Osteoblast (primary cell): Measurements from ENCODE around the gene TNIK. TPM values are rescaled to one million over a fixed set of nuclear protein-coding genes. Genes with fewer than 3 reads are reported as not detected.

Experiments
- DNase-seq: peaks from one replicate; pipeline ENCODE4 v3.0.0; 2011; ENCODE audit warnings: low spot score, mixed read lengths; ENCODE audit not compliant: insufficient read length; ENCODE audit errors: missing footprints
- H2AFZ ChIP-seq: 2 replicates; pipeline ENCODE4 v1.6.0; 2011; ENCODE audit warnings: mild to moderate bottlenecking, low read length
- H3K27ac ChIP-seq: 2 replicates; pipeline ENCODE4 v1.5.1; 2011; ENCODE audit warnings: mild to moderate bottlenecking, low read depth, low read length, moderate library complexity
- H3K27me3 ChIP-seq: 2 replicates; pipeline ENCODE4 v1.6.0; 2012; ENCODE audit warnings: mild to moderate bottlenecking, control low read depth, inconsistent platforms, low read length, moderate library complexity; ENCODE audit not compliant: insufficient read depth
- H3K36me3 ChIP-seq: 2 replicates; pipeline ENCODE4 v1.5.1; 2011; ENCODE audit warnings: mild to moderate bottlenecking, low read length, control low read depth, moderate library complexity; ENCODE audit not compliant: insufficient read depth
- H3K4me1 ChIP-seq: 2 replicates; pipeline ENCODE4 v1.5.1; 2011; ENCODE audit warnings: mild to moderate bottlenecking, low read length, control low read depth, moderate library complexity; ENCODE audit not compliant: insufficient read depth
- H3K4me2 ChIP-seq: 2 replicates; pipeline ENCODE4 v1.6.0; 2011; ENCODE audit warnings: mild to moderate bottlenecking, low read length; ENCODE audit not compliant: insufficient read depth
- H3K4me3 ChIP-seq: fragments of 200-600 bp; sonication (generic); 3 replicates; pipeline ENCODE4 v1.5.1; 2012; ENCODE audit warnings: mild to moderate bottlenecking, low read length, inconsistent platforms; ENCODE audit not compliant: insufficient read depth
- H3K79me2 ChIP-seq: 2 replicates; pipeline ENCODE4 v1.6.0; 2012; ENCODE audit warnings: mild to moderate bottlenecking, low read length, control low read depth, inconsistent platforms; ENCODE audit not compliant: insufficient read depth
- H3K9me3 ChIP-seq: 2 replicates; pipeline ENCODE4 v1.5.1; 2011; ENCODE audit warnings: low read depth, low read length, control low read depth
- H4K20me1 ChIP-seq: 2 replicates; pipeline ENCODE4 v1.6.0; 2012; ENCODE audit warnings: mild to moderate bottlenecking, low read length, control low read depth; ENCODE audit not compliant: insufficient read depth
- total RNA-seq: library from RNA; depleted of rRNA; stranded (reverse); fragments of >200 nt; gene quantifications from 2 replicates; pipeline ENCODE4 v1.2.3, GENCODE V29; 2012
- TF ChIP-seq, protein P1 (sequence below): IDR thresholded peaks from 2 replicates; pipeline ENCODE4 v1.5.1; 2011; ENCODE audit warnings: mild to moderate bottlenecking, low read depth, low read length, moderate library complexity; ENCODE audit errors: extremely low read depth

TNIK gene
- total RNA-seq, 1 donor = 7.6 TPM

DNA sequence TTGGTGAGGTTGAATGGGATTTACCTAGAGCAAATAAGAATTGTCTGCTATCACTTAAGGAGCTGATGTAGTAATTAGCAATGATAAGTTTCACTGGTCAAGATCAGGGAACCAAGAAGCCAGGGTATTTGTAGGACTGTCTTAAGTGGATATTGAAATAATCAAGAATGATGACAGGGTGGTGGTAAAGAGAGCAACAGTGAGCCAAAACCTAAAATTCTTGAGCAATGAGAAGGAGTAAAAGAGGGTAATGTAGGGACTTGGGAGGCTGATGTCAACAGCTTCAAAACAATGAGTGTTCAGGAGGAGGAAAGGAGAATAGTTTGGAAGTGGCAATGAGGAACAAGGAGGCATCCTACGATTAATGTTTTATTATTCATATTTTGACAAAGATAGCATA is 402.1 kb downstream of the TNIK start:
- TF ChIP-seq, protein P1, sequence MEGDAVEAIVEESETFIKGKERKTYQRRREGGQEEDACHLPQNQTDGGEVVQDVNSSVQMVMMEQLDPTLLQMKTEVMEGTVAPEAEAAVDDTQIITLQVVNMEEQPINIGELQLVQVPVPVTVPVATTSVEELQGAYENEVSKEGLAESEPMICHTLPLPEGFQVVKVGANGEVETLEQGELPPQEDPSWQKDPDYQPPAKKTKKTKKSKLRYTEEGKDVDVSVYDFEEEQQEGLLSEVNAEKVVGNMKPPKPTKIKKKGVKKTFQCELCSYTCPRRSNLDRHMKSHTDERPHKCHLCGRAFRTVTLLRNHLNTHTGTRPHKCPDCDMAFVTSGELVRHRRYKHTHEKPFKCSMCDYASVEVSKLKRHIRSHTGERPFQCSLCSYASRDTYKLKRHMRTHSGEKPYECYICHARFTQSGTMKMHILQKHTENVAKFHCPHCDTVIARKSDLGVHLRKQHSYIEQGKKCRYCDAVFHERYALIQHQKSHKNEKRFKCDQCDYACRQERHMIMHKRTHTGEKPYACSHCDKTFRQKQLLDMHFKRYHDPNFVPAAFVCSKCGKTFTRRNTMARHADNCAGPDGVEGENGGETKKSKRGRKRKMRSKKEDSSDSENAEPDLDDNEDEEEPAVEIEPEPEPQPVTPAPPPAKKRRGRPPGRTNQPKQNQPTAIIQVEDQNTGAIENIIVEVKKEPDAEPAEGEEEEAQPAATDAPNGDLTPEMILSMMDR = no peak
- Histone ChIP-seq H3K4me3 (no peak overlapping the region), H3K4me2 (no peak overlapping the region), H3K27ac (no peak overlapping the region), H3K79me2 (no peaks in the 10 kb centered on the region), H3K4me1 (peaks cover 32% of the 10 kb centered on the region), H4K20me1 (no peaks in the 10 kb centered on the region), H3K27me3 (peaks cover 12% of the 10 kb centered on the region), H2AFZ (no peak overlapping the region), H3K9me3 (no peaks in the 10 kb centered on the region), H3K36me3 (no peaks in the 10 kb centered on the region)
- no peak for DNase-seq

DNA sequence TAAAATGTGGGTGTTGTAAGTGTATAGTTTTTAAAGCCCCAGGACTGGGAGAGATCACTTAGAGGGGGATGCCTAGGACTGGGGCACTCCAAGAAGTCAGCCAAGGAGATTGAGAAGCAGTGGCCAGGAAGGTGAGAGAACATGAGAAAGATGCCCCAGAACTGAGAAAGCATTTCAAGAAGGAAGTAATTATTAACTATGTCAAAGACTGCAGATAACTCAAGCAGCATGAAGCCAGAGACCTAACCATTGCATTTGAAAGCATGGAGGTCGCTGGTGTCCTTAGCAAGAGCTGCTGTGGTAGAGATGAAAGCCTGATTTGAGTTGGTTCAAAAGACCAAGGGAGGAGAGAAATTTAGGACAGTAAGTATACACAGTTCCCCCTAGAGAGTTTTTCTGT is 403.1 kb downstream of the TNIK start:
- TF ChIP-seq, protein P1 = no peak
- H3K27me3 ChIP-seq = peaks cover 11% of the 10 kb centered on the region
- H3K4me3 ChIP-seq = no peak overlapping the region
- no peaks in the 10 kb centered on the region for H4K20me1 ChIP-seq
- no peak overlapping the region for H3K27ac ChIP-seq
- H3K79me2 ChIP-seq = no peaks in the 10 kb centered on the region
- no peak for DNase-seq
- H3K36me3 ChIP-seq = no peaks in the 10 kb centered on the region
- no peak overlapping the region for H2AFZ ChIP-seq
- H3K4me2 ChIP-seq = no peak overlapping the region
- H3K4me1 ChIP-seq = peaks cover 32% of the 10 kb centered on the region
- H3K9me3 ChIP-seq = no peaks in the 10 kb centered on the region

DNA sequence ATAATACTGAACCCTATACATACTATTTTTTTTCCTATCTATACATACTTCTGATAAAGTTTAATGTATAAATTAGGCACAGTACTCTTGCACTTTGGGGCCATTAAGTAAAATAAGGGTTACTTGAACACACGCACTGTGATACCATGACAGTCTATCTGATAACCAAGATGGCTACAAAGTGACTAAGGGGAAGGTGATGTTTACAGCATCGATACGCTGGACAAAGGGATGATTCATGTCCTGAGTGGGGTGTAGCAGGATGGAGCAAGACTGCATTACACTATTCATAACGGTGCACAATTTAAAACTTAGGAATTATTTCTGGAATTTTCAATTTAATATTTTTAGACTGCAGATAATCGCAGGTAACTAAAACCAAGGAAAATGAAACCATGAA is 403.7 kb downstream of the TNIK start:
- no peak overlapping the region for H3K4me3 ChIP-seq
- no peak for DNase-seq
- H3K9me3 ChIP-seq = no peaks in the 10 kb centered on the region
- no peaks in the 10 kb centered on the region for H3K36me3 ChIP-seq
- H2AFZ ChIP-seq = no peak overlapping the region
- peaks cover 32% of the 10 kb centered on the region for H3K4me1 ChIP-seq
- H4K20me1 ChIP-seq = no peaks in the 10 kb centered on the region
- H3K27ac ChIP-seq = peak overlapping the region; percentile 7
- H3K4me2 ChIP-seq = no peak overlapping the region
- no peaks in the 10 kb centered on the region for H3K79me2 ChIP-seq
- TF ChIP-seq, protein P1 = no peak
- peaks cover 5% of the 10 kb centered on the region for H3K27me3 ChIP-seq

DNA sequence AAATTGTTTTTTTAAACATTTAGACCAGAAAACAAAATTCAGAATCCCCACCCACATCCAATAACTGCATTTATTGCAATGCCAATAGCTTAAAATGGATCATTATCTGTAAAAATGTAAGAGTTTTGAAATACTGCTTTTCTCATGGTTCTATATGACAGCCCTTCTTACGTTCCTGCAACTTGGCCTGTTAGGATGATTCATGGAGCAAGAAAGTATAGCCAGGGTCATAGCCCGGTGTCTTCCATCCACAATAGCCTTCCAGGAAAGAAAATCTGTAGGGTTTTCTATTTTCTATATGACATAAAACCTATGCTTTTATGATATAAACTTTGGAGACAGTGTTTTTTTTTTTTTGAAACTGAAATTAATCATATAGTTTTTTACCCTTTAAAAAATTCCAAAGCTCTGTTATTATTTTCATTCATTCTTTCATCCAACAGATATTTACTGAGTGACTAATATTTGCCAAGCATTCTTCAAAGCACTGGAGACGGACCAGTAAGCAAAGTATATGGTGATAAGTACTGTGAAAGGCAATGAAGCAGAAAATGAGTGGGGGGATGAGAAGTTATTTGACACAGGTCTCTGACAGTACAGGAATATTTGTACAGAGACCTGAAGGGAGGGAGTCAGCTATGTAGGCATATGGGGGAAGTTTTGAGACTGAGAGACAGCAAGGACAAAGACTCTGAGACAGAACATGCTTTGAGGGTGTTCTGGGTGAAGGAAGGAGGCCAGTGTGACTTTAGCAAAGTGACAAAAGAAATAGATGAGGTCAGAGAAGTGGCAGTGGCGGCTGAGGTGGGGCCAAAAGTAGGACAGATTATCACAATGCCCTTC is 404.6 kb downstream of the TNIK start:
- H3K4me3 ChIP-seq = no peak overlapping the region
- TF ChIP-seq, protein P1 = no peak
- H3K36me3 ChIP-seq = no peaks in the 10 kb centered on the region
- peak overlapping the region; percentile 7 for H3K27ac ChIP-seq
- H2AFZ ChIP-seq = no peak overlapping the region
- peaks cover 32% of the 10 kb centered on the region for H3K4me1 ChIP-seq
- no peaks in the 10 kb centered on the region for H4K20me1 ChIP-seq
- H3K9me3 ChIP-seq = no peaks in the 10 kb centered on the region
- peaks cover 5% of the 10 kb centered on the region for H3K27me3 ChIP-seq
- peak overlapping the region; percentile 24 for H3K4me2 ChIP-seq
- H3K79me2 ChIP-seq = no peaks in the 10 kb centered on the region
- no peak for DNase-seq
